Measurements from ENCODE around the gene ATP6V1F.

ATP6V1F gene

DNA sequence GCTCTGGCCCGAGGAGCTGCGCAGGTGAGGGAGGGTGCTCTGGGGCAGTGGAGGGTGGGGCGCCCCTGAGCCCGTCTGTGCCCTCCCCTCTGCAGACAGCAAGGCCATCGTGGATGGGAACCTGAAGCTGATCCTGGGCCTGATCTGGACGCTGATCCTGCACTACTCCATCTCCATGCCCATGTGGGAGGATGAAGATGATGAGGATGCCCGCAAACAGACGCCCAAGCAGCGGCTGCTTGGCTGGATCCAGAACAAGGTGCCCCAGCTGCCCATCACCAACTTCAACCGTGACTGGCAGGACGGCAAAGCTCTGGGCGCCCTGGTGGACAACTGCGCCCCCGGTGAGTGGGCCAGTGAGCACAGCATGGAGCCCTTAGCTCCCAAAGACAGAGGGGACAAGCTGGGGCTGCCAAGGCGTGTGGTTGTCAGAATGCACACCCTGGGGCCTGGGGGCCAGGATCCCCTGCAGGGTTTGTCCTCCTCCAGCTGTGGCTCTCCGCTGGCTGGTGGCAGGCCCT is 27.4 kb upstream of the ATP6V1F start:
- no peak for DNase-seq (ENCODE audit: extremely low read depth in 1 of 2, low read depth in 1 of 2)

DNA sequence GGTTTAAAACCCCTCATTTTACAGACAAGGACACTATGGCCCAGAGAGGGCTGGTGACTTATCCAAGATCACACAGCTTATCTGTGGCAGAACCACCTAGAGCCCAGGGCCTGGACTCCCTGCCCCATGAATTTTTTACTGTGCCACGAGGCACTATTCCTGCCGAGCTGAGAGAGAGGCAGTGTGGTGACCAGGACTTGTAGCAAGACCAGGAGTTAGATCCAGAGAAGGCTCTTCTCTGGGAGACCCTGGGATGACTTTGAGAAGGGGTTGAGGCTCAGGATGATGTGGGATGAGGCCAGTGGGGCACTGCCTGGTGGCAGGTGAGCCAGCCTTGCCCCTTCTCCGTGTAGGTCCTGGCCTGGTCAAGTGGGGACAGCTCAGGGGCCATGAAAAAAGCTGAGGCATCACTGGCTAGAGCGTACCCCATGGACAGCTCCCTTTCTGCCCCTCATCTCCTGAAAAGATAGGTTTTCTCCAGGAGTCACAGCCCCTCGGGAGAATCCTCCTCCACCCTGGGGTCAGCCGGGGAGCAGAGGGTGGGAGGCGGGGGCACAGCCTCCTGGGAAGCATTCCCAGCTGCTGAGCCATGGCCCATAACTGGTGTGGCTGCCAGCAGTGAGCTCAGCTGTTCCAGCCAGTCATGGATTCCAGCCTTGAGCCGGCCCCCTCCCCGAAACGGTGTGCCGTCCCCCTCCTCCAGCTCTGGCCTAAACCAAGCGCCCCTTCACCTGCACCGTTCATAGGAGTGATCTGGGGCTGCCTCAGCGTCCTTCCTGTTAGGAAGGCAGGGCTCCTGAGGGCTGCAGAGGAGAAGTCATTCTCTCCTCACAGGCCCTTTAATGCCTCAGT is 26.6 kb upstream of the ATP6V1F start:
- no peak for DNase-seq (ENCODE audit: extremely low read depth in 1 of 2, low read depth in 1 of 2)

DNA sequence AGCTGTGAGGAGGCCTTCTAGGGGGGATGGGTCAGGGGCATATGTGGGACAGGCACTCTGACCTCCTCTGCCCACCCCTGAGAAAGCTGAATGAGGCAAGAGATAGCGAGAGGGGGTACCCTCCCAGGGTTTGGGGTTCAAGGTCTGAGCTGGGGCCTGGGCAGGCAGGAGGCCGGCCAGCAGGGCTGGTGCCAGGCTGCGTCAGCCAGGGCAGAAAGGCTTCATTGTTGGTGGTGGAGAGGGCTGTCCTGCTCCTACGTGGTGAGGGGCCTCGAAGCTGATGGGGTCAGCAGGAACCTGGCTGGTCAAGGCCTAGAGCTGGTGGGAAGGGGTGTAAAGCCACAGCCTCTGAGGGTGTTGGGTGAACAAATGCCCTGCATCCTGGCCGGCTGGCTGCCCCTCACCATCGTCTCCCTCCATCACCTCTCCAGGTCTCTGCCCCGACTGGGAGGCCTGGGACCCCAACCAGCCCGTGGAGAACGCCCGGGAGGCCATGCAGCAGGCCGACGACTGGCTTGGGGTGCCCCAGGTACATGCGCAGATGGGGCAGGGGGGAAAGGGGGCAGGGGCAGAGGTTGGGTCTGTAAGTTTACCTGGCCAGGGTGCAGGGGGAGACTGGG is 25.8 kb upstream of the ATP6V1F start:
- DNase-seq (ENCODE audit: extremely low read depth in 1 of 2, low read depth in 1 of 2) = no peak

DNA sequence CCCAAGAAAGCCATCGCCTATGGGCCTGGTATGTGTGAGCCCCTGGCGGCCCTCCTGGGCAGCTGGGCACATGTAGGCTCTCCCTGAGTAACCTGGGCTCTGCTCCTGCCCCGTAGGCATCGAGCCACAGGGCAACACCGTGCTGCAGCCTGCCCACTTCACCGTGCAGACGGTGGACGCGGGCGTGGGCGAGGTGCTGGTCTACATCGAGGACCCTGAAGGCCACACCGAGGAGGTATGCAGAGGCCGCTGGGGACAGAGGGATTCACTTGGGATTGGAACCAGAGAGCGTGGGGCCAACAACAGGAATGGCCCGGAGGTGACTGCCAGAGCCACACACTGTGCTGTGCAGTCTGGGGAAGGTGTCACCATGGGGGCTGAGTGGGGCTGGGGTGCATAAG is 25.1 kb upstream of the ATP6V1F start:
- no peak for DNase-seq (ENCODE audit: extremely low read depth in 1 of 2, low read depth in 1 of 2)

DNA sequence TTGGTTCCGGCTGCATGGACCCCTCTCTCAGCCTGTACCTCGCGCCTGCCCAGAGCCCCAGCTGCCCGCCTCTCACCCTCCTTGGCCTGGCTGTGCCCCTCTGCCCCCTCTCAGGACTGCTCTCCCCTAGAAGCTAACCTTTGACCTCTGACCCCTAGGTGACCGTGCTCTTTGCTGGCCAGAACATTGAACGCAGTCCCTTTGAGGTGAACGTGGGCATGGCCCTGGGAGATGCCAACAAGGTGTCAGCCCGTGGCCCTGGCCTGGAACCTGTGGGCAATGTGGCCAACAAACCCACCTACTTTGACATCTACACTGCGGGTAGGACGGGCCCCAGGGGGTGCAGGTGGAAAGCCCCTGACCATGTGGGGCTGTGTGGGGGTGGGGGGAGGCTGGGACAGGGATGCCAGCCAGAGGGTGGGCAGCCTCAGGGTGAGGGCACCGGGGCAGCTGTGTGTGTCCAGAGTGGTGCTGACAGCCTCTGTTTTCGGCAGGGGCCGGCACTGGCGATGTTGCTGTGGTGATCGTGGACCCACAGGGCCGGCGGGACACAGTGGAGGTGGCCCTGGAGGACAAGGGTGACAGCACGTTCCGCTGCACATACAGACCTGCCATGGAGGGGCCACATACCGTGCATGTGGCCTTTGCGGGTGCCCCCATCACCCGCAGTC is 24.4 kb upstream of the ATP6V1F start:
- DNase-seq (ENCODE audit: extremely low read depth in 1 of 2, low read depth in 1 of 2) = no peak

DNA sequence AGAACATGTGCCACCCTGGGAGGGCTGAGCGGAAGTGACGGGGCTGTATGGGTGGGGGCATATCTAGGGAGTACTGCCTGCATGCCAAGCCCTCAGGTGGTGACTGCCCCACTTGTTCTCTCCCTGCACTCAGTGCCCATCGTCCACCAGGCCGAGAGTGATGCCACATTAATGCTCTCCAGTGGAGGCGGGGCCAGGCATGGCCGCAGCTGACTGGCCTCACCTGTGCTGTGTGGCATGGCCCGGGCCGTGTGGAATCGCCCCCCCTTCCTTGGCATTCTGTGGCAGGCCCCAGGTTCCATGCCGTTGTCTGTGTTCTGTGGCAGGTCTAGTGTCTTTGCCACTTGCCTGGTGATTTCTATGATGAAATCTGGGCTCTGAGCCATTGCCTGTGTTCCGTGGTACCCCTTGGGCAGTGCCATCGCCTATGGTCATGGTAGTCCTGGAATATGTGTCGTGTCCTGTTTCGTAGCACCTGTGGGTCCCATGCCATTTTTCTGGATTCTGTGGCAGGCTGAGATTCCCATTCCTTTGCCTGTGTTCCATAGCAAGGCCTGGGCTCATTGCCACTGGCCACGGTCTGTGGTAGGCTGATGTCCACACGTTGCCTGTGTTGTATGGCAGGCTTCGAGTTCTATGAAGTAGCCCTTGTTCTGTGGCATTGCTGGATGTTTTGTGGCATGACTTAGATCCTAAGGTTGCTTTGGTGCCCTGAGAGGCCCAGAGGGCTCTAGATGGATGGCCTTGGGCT is 23.5 kb upstream of the ATP6V1F start:
- DNase-seq (ENCODE audit: extremely low read depth in 1 of 2, low read depth in 1 of 2) = no peak

DNA sequence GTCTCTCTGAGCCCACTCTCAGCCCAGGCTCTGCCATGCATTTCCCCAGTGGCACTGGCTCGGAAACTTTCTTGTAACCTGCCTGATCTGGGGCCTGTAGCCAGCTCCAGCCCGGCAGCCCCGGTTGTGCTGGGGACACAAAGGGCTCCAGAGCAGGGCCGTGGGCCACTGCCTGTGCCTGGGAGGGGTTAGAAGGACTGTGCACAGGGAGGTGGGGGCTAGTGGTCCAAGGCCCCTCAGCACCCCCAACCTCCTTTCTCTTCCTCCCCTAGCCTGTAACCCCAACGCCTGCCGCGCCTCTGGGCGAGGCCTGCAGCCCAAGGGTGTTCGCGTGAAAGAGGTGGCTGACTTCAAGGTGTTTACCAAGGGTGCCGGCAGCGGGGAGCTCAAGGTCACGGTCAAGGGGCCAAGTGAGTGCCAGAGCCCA is 22.9 kb upstream of the ATP6V1F start:
- DNase-seq (ENCODE audit: extremely low read depth in 1 of 2, low read depth in 1 of 2) = no peak

DNA sequence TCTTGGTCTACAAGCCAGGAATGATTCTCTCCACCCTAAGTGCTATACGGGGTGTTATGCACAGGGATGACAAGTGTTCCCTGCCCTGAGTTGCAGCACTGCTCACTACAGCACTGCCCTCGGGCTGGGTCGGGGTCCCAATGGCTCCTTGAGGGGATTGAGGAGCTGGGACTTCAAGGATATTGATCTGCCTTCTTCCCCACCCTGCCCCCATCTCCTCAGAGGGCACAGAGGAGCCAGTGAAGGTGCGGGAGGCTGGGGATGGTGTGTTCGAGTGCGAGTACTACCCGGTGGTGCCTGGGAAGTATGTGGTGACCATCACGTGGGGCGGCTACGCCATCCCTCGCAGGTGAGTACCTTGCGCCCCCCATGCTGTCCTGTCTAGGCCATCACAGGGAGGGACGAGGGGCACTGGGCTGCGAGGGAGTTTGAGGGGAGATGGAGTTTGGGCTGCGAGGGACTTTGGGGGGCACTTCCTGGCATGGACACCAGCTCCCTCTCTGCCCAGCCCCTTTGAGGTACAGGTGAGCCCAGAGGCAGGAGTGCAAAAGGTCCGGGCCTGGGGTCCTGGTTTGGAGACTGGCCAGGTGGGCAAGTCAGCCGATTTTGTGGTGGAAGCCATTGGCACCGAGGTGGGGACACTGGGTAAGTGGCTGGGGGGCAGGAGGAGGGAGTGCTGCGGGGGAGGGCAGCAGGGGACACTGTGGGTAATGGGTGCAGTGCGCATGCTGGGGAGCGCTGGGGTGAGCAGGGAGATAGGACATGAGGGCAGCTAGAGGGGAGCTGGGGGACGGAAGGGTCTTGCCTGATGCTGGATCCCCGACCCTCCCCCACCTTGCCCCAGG is 22.1 kb upstream of the ATP6V1F start:
- DNase-seq (ENCODE audit: extremely low read depth in 1 of 2, low read depth in 1 of 2) = no peak

DNA sequence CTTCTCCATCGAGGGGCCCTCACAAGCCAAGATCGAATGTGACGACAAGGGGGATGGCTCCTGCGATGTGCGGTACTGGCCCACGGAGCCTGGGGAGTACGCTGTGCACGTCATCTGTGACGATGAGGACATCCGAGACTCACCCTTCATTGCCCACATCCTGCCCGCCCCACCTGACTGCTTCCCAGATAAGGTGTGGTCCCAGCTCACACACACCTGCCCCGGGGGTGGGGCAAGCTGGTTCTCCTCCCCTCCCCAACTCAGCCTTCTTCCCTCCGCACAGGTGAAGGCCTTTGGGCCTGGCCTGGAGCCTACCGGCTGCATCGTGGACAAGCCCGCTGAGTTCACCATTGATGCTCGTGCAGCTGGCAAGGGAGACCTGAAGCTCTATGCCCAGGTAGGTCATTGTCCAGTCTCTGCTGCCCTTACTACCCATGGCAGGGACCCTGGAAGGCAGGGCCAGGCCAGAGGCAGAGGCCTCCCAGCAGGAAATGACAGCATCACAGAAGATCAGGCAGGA is 21.4 kb upstream of the ATP6V1F start:
- no peak for DNase-seq (ENCODE audit: extremely low read depth in 1 of 2, low read depth in 1 of 2)

DNA sequence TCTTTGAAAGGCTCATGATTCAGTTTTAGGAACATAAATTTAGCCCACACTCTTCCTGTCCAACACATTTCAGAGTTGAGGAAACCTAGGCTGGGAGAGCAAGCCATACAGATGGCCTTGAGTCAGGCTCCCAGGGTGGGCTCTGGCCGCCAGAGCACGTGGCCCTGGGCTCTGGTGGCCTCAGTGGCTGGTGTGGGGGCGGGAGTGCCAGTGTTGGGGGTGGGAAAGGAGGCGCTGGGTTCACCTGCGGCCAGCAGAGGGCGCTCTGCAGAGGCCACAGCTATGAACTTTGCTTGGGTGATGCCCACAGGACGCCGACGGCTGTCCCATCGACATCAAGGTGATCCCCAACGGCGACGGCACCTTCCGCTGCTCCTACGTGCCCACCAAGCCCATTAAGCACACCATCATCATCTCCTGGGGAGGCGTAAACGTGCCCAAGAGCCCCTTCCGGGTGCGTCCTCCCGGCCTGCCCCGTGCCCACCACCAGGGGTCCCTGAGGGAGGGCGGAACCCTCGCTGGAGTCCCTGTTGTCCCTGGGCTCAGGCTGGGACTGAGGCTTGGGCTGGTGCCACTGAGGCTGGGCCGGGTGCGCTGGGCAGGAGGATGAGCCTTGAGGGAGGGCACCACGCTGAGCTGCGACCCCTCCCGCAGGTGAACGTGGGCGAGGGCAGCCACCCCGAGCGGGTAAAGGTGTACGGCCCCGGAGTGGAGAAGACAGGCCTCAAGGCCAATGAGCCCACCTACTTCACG is 20.6 kb upstream of the ATP6V1F start:
- peak; percentile 31 for DNase-seq (ENCODE audit: extremely low read depth in 1 of 2, low read depth in 1 of 2)

DNA sequence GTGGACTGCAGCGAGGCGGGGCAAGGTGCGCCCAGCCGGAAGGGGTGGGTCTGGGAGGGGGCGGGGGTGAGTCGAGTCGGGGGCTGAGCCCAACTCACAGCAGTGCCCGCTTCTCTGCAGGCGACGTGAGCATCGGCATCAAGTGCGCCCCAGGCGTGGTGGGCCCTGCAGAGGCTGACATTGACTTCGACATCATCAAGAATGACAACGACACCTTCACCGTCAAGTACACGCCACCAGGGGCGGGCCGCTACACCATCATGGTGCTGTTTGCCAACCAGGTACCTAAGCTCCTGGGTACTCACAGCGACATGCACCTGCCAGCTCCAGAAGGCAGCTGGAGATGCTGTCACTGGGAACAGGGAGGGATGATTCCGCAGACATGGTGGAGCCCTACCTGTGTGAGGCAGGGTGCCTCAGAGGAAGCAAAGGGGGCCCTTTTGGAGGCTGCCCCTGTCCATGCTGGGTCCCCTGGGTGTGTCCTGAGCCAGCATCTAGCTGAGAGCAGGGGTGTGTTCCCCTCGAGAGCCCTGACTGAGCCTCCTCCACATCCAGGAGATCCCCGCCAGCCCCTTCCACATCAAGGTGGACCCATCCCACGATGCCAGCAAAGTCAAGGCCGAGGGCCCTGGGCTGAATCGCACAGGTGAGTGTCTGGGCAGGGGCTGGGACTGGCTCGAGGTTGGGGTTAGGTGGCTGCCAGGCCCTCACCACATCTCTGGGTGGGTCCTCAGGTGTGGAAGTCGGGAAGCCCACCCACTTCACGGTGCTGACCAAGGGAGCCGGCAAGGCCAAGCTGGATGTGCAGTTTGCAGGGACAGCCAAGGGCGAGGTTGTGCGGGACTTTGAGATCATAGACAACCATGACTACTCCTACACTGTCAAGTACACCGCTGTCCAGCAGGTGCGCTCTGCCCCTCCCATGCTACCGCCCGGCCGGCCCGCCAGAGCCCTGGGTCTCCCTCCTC is 19.7 kb upstream of the ATP6V1F start:
- DNase-seq (ENCODE audit: extremely low read depth in 1 of 2, low read depth in 1 of 2) = no peak

DNA sequence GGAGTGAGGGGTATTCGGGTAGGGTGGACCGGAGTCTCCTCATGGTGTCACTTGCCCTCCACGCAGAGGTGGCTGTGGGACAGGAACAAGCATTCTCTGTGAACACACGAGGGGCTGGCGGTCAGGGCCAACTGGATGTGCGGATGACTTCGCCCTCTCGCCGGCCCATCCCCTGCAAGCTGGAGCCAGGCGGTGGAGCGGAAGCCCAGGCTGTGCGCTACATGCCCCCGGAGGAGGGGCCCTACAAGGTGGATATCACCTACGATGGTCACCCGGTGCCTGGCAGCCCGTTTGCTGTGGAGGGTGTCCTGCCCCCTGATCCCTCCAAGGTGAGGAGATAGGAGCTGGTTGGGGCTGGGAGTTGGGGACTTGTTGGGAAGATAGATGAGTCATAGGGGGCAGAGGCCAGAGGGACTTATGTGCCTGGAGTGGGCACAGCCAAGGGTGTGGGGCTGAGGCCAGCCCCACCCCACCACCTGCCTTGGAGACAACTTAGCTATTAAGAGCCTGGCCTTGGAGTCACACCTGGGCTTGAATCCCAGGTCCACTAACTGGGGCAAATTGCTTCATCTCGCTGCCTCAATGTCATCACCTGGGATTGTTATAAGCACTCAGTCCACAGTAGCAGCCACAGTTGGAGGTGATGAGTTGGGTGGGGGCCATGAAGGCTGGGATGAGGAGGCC is 18.6 kb upstream of the ATP6V1F start:
- DNase-seq (ENCODE audit: extremely low read depth in 1 of 2, low read depth in 1 of 2) = no peak

DNA sequence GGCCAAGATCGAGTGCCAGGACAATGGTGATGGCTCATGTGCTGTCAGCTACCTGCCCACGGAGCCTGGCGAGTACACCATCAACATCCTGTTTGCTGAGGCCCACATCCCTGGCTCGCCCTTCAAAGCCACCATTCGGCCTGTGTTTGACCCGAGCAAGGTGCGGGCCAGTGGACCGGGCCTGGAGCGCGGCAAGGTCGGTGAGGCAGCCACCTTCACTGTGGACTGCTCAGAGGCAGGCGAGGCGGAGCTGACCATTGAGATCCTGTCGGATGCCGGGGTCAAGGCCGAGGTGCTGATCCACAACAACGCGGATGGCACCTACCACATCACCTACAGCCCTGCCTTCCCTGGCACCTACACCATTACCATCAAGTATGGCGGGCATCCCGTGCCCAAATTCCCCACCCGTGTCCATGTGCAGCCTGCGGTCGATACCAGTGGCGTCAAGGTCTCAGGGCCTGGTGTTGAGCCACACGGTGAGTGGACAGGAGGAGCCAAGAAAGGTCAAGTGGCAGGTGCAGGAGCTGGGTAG is 17.8 kb upstream of the ATP6V1F start:
- no peak for DNase-seq (ENCODE audit: extremely low read depth in 1 of 2, low read depth in 1 of 2)

DNA sequence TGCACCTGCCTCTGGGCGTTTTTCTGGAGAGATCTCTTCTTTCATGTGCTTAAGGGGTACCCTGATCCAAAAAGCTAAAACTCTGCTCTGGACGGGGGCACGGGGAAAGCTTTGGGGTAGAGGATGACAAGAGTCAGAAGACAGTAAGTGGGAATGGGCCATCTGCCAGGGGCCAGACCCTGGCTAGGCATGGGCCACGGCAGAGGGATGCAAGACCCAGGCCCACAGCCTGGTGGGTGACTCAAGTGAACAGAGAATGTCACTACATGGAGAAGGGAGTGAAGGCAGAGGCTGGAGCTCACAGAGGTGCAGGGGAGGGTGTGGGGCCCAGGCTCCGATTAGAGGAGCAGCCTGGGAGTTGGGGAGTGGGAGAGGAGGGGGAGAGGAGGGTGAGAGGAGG is 17.2 kb upstream of the ATP6V1F start:
- DNase-seq (ENCODE audit: extremely low read depth in 1 of 2, low read depth in 1 of 2) = no peak

DNA sequence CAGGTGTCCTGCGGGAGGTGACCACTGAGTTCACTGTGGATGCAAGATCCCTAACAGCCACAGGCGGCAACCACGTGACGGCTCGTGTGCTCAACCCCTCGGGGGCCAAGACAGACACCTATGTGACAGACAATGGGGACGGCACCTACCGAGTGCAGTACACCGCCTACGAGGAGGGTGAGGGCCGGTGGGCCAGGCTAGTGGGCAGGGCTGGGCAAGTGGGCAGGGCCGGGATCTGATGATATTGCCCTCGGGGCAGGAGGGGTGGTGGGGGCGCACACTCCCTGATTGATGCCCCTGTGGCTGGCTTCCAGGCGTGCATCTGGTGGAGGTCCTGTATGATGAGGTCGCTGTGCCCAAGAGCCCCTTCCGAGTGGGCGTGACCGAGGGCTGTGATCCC is 16.7 kb upstream of the ATP6V1F start:
- no peak for DNase-seq (ENCODE audit: extremely low read depth in 1 of 2, low read depth in 1 of 2)

DNA sequence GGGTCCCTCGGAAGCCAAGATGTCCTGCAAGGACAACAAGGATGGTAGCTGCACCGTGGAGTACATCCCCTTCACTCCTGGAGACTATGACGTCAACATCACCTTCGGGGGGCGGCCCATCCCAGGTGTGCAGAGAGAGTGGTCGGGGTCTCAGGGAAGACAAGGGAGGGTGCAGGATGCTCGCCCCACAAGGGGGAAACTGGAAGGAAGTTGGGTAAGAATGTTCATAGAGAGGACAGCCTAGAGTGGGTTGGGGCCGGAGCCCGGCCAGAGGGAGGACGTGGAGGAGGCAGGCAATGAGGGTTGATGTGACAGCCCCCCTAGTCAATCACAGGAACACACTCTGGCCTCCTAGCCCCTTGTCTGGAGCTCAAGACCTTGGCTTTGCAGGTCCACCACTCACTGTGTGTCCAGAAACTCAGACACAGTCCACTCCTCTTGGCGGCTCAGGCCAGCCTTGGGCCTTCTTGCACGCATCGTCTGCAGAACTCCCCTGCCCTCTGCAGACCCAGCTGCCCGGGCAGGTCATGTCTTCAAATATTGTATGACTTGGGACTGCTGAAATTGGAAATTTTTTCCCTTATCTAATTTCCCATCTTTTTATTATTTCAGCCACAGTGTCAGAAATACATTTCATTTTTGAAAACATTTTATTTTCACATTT is 15.7 kb upstream of the ATP6V1F start:
- no peak for DNase-seq (ENCODE audit: extremely low read depth in 1 of 2, low read depth in 1 of 2)

All from stimulated activated CD8-positive, alpha-beta memory T cell treated with anti-CD3 and anti-CD28 coated beads, Interleukin-7, amount 100 ng/mL, for 48 hours (primary cell).